ENCODE data around the gene RNF157.

- TF ChIP-seq POLR2A (IDR thresholded peaks at IDR 0.05; ENCODE audit: low read depth, low read length) (no peak), POLR2AphosphoS5 (IDR thresholded peaks at IDR 0.05; ENCODE audit: low read depth, low read length) (no peak), TAF1 (IDR thresholded peaks at IDR 0.05; ENCODE audit: borderline replicate concordance, low read depth, low read length) (no peak)
Measured at GRCh38 chr17:76115138-76115754, 125.0 kb downstream of the RNF157 start.
